HepG2 (cell line): ENCODE results near the gene PGPEP1. TPM values are rescaled to one million over a fixed set of nuclear protein-coding genes. Genes with fewer than 3 reads are reported as not detected.

Experiments used
- ATAC-seq: fragments of 200-7000 bp; cut with Tn5 transposase; 3 replicates; pipeline ENCODE4 v1.9.1; 2020; ENCODE audit warnings: mild to moderate bottlenecking, moderate library complexity
- BruUV-seq: library from RNA; stranded (reverse); fragments of 400-500 nt; replicated peaks from 2 replicates; lab custom pipeline; 2021; lab: Mats Ljungman, UMichigan
- CTCF ChIA-PET: fragments of 300-600 bp; formaldehyde crosslinking; extraction: SDS; loops from one replicate; lab custom pipeline; 2021; ENCODE audit warnings: low total read pairs, inconsistent platforms, low intra/inter-chr PET ratio; lab: Yijun Ruan, JAX
- POLR2A ChIA-PET: fragments of 350-600 bp; sonication (Branson Sonifier 250); formaldehyde crosslinking; loops from one replicate; lab custom pipeline; 2020; ENCODE audit warnings: antibody characterized with exemption, inconsistent platforms; lab: Yijun Ruan, JAX
- DNase-seq: peaks from one replicate; pipeline ENCODE4 v3.0.0-alpha.2; 2015; ENCODE audit warnings: low spot score
- FAIRE-seq: peaks from 3 replicates; lab custom pipeline; 2011; peaks lifted over from hg19 to GRCh38; lab: Jason Lieb, UNC
- H2AFZ ChIP-seq: one replicate; pipeline ENCODE4 v1.6.1; 2011; ENCODE audit warnings: low read length, inconsistent platforms
- H3K27ac ChIP-seq: fragments of 300-600 bp; 3 replicates; pipeline ENCODE4 v1.8.0; 2011; ENCODE audit warnings: mixed run types, mild to moderate bottlenecking, mixed read lengths, low read length, inconsistent platforms; ENCODE audit not compliant: insufficient read depth; ENCODE audit errors: extremely low read length
- H3K27me3 ChIP-seq, 2 experiments: fragments of 200-600 bp in 1 of 2; 2 replicates in 1 of 2; 3 replicates in 1 of 2; pipeline versions ENCODE4 v1.6.0 to v1.8.0; 2011; ENCODE audit warnings: low read length in 2 of 2, mild to moderate bottlenecking in 2 of 2, moderate library complexity in 2 of 2, inconsistent platforms in 1 of 2; ENCODE audit not compliant: insufficient read depth in 2 of 2, control insufficient read depth in 1 of 2
- H3K36me3 ChIP-seq, 2 experiments: fragments of 200-600 bp in 1 of 2; replicated peaks in 1 of 2; 2 replicates in 1 of 2; 3 replicates in 1 of 2; pipeline versions ENCODE4 v1.5.1 to v1.8.0; 2011; ENCODE audit warnings: low read length in 2 of 2, inconsistent platforms in 1 of 2; ENCODE audit not compliant: insufficient read depth in 2 of 2, control insufficient read depth in 1 of 2
- H3K4me1 ChIP-seq: 2 replicates; pipeline ENCODE4 v1.5.1; 2012; ENCODE audit warnings: low read length, inconsistent platforms; ENCODE audit not compliant: insufficient read depth
- H3K4me2 ChIP-seq: 2 replicates; pipeline ENCODE4 v1.6.0; 2011; ENCODE audit warnings: low read depth, low read length, inconsistent platforms
- H3K4me3 ChIP-seq, 3 experiments: fragments of 200-600 bp in 1 of 3; sonication (generic), shearing (Covaris generic) in 1 of 3; replicated peaks in 1 of 3; 2 replicates each; pipeline ENCODE4 v1.5.1; 2011 to 2016; ENCODE audit warnings: low read length in 3 of 3, inconsistent platforms in 2 of 3, low read depth in 2 of 3, mild to moderate bottlenecking in 2 of 3, control low read depth in 1 of 3, mixed read lengths in 1 of 3; ENCODE audit not compliant: insufficient read depth in 1 of 3
- H3K79me2 ChIP-seq: one replicate; pipeline ENCODE4 v1.6.1; 2011; ENCODE audit warnings: low read length, inconsistent platforms; ENCODE audit not compliant: insufficient read depth
- H3K9ac ChIP-seq: 2 replicates; pipeline ENCODE4 v1.6.0; 2011; ENCODE audit warnings: mild to moderate bottlenecking, low read depth, low read length, inconsistent platforms; ENCODE audit not compliant: insufficient read depth
- H3K9me3 ChIP-seq: 2 replicates; pipeline ENCODE4 v1.5.1; 2012; ENCODE audit warnings: mild to moderate bottlenecking, low read length
- H4K20me1 ChIP-seq: 2 replicates; pipeline ENCODE4 v1.6.0; 2011; ENCODE audit warnings: inconsistent platforms, mild to moderate bottlenecking, low read length, moderate library complexity; ENCODE audit not compliant: insufficient read depth
- FOXP4 ChIP-seq: sonication (generic); formaldehyde crosslinking; IDR thresholded peaks from 2 replicates; pipeline ENCODE4 v1.4.0; 2020; ENCODE audit warnings: missing genetic modification reagents
- POLR2G ChIP-seq: fragments of 200-400 bp; formaldehyde crosslinking; IDR thresholded peaks from 2 replicates; pipeline ENCODE4 v1.6.1; 2018; ENCODE audit warnings: mild to moderate bottlenecking, low read depth, low read length, moderate library complexity
- RFXANK ChIP-seq: IDR thresholded peaks from 2 replicates; pipeline ENCODE4 v1.6.1; 2016
- SKI ChIP-seq: fragments of 450-650 bp; IDR thresholded peaks from one replicate; pipeline ENCODE4 v1.6.1; 2018; ENCODE audit warnings: mild to moderate bottlenecking; ENCODE audit not compliant: partially characterized antibody
- XBP1 ChIP-seq: sonication (generic); formaldehyde crosslinking; IDR thresholded peaks from 2 replicates; pipeline ENCODE4 v1.5.0; 2020; ENCODE audit warnings: missing genetic modification reagents
- ZNF503 ChIP-seq: sonication (generic); formaldehyde crosslinking; IDR thresholded peaks from 2 replicates; pipeline ENCODE4 v1.4.0; 2020; ENCODE audit warnings: missing genetic modification reagents
- ZNF687 ChIP-seq: sonication (generic); formaldehyde crosslinking; IDR thresholded peaks from 2 replicates; pipeline ENCODE4 v1.5.1; 2020; ENCODE audit warnings: mild to moderate bottlenecking, missing genetic modification reagents, moderate library complexity
- WGBS: methylation state at CpG from one replicate; pipeline ENCODE4 v1.1.6; 2017; ENCODE audit warnings: low lambda C conversion rate; 5-methylcytosine and 5-hydroxymethylcytosine counted together
- in situ Hi-C: cut with HindIII; loops from 2 replicates; pipeline ENCODE4 v1.10.0; 2017; ENCODE audit warnings: low pct_unique_long_range_greater_than_20kb; ENCODE audit not compliant: extremely low pct_ligation_motif_present
- intact Hi-C: fragments of 100-400 bp; cut with micrococcal nuclease; formaldehyde crosslinking; loops from one replicate; pipeline ENCODE4 v1.10.0; 2022; ENCODE audit not compliant: unreplicated experiment
- polyA plus RNA-seq, 8 experiments: library from polyadenylated mRNA; depleted of rRNA in 3 of 8; stranded (reverse) in 7 of 8; unstranded in 1 of 8; fragments of >200 nt; fragmentation: Illumina TruSeq in 4 of 8; extraction: Trizol in 4 of 8; gene quantifications; 2 replicates each; pipeline versions ENCODE4 v1.2.1 to v1.2.3, GENCODE V29; 2011 to 2016; ENCODE audit warnings: low read depth in 4 of 8, missing spikeins in 1 of 8, mixed read lengths in 1 of 8; ENCODE audit not compliant: insufficient read depth in 1 of 8
- total RNA-seq, 5 experiments: library from RNA; depleted of rRNA; stranded (reverse); fragments of >200 nt; fragmentation: Illumina TruSeq; extraction: Trizol; gene quantifications; 2 replicates each; pipeline ENCODE4 v1.2.3, GENCODE V29; 2016; ENCODE audit warnings: low read depth in 1 of 5

PGPEP1 gene
- total and polyA plus RNA-seq, 2 of the 13 experiments (the other 11 are each of a cell fraction or from before 2014, with no cell fraction given) = 53.1 to 56.6 TPM

GRCh38 chr19:18366021-18366435 lies 25.6 kb downstream of the PGPEP1 start:
- ChIA-PET CTCF (no interaction called here), POLR2A (interaction anchor here (0.9 to 17.4 kb wide), 4 partner anchors 8 to 85 kb away, joined by 3 to 514 read pairs (median 35); partner anchors contain the start of genes GDF15 and JUND)
- Histone ChIP-seq H3K36me3 (peaks cover 8 to 33% of the 10 kb centered on the region in 2 experiments; a peak in 4 of 5 replicates), H3K9me3 (no peaks in the 10 kb centered on the region), H4K20me1 (no peaks in the 10 kb centered on the region), H3K27ac (peak overlapping the region; percentile 90), H3K79me2 (peaks cover 5% of the 10 kb centered on the region), H3K4me1 (peaks cover 80% of the 10 kb centered on the region), H3K27me3 (no peaks in the 10 kb centered on the region), H3K4me2 (no peak overlapping the region), H3K4me3 (no peak overlapping the region), H3K9ac (peak overlapping the region; percentile 49), H2AFZ (no peak overlapping the region)
- in situ Hi-C loops (no loop called here), intact Hi-C loops (no loop called here)
- no TSS peak for BruUV-seq
- ATAC-seq (no peak), DNase-seq (no peak), FAIRE-seq (no peak)
- WGBS = 88% methylated on average over 2 of the region's 2 CpGs
- TF ChIP-seq RFXANK (CRISPR knock-in tag) = no peak
- TF ChIP-seq POLR2G = 0 out of 2 replicates have a peak, but pooled peaks have one; percentile 15

GRCh38 chr19:18368504-18369222 lies 28.3 kb downstream of the PGPEP1 start:
- H3K27me3 ChIP-seq = no peaks in the 10 kb centered on the region
- CTCF ChIA-PET = no interaction called here
- TF ChIP-seq XBP1 (no peak), FOXP4 (CRISPR knock-in tag) (peak; percentile 43), ZNF503 (CRISPR knock-in tag) (no peak), SKI (peak; percentile 86), ZNF687 (CRISPR knock-in tag) (peak; percentile 79)

More at GRCh38 chr19:18368504-18369222, 28.3 kb downstream of the PGPEP1 start:
- intact Hi-C loops = no loop called here
- Histone ChIP-seq H3K9ac (peak overlapping the region; percentile 25; the same call in 1 of the 2 replicates), H3K4me1 (peaks cover 82% of the 10 kb centered on the region), H3K79me2 (peaks cover 2% of the 10 kb centered on the region), H3K27ac (peak overlapping the region; percentile 19), H3K4me2 (peak overlapping the region; percentile 14; the same call in 1 of the 2 replicates), H3K9me3 (no peaks in the 10 kb centered on the region), H3K4me3 (no peak overlapping the region), H2AFZ (no peak overlapping the region), H4K20me1 (no peaks in the 10 kb centered on the region), H3K36me3 (peaks cover 0 to 14% of the 10 kb centered on the region in 2 experiments; a peak in 2 of 5 replicates)
- POLR2A ChIA-PET = interaction anchor here (17.4 kb wide), 1 partner anchor 17 kb away, joined by 514 read pairs; the partner anchor contains the start of gene GDF15
- no peak for ATAC-seq
- WGBS = 78% methylated on average over 5 of the region's 15 CpGs
- FAIRE-seq = no peak
- DNase-seq = peak; percentile 39
- no TSS peak for BruUV-seq
- in situ Hi-C loops = no loop called here
